GM21423 (cell line): ENCODE results near the gene SETDB1.
"Not testable (repeated sequence)": the region's sequence is repeated elsewhere in the genome, so short reads cannot be mapped to it uniquely, and the experiment has no call there.

ENCODE experiments used
- ATAC-seq: cut with Tn5 transposase; IDR thresholded peaks from one replicate; pipeline ENCODE4 v1.9.1; 2021; ENCODE audit warnings: mild to moderate bottlenecking, moderate library complexity; ENCODE audit not compliant: unreplicated experiment

Gene SETDB1

DNA sequence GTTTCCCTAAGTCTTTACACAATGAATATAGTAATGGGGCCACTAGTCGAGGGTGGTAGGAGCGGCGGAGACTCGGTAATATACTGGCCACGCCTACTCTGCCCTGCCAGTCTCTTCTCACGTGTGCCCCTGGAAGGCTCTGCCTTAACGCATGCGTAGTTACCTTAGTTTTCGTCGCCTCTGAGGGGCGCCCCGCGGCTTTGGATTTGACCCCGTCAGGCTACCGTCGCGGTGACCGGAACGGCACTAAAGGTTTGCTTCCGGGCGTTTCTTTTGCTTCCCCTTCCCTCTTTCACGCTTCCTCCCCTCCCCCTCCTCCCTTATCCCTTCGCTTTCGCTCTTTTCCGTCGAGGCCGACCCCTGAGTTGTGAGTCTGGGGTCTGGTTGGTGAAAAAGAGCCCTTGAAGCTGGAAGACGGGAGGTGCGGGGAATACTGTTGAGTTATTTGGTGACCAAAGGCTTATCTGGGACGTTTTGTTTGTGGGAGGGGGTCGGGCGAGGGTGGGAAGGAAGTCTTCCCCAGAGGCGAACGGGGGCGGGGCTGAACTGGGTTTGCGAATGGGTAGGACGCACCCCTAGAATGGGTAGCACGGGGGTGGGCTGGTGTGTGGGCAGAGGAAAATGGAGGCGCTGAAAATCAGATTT, at the start of gene SETDB1:
TSS of gene SETDB1 (plus strand) at position 267 of the 645 bp plus-strand sequence. CDS start 1,352 bp downstream, outside the sequence.
- peak; percentile 91 for ATAC-seq

DNA sequence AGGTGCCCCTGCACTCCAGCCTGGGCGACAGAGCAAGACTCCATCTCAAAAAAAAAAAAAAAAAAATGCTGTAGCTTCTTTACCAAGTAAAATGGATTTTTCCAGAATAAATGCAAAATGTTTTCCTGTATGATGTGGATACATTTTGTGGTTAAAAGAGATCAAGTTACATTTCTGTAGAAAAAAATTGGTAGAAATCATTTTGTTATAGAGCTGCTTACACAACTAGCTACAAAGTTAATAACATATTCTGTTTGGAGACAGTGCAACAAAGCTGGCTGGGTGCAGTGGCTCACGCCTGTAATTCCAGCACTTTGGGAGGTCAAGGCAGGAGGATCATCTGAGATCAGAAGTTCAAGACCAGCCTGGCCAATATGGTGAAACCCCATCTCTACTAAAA, 47.2 kb upstream of the SETDB1 start:
- not testable (repeated sequence) for ATAC-seq

DNA sequence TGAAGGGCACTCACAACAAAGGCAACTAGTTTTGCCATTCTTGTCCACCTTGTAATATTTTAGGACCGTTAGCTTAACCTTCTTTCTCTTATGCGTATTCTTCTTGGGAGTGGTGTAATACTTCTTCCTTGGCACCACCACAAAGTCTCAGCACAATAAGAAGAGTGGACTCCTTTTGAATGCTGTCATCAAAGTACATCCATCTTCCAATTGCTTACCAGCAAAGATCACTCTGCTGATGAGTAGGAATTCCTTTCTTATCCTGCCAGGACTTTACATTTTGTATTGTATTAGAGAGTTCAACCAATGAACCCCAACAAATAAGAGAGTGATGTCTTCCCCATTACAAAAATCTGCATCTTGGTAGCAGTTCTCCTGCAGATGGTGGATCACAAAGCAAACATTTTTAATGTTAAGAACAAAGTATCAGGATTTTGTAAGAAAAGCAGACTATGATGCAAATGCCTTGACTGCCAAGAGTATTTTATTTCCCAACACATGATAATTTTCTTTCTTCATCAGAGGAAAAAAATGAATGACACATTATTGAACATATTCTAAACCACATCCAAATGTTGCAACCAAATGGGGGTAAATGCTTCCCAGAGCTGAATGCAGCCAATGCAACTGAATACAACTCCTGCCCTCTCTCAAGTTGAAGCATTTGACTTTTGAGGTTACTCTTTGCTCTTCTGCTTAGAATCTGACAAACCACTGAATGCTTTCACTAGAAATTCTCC, 44.7 kb upstream of the SETDB1 start:
- no peak for ATAC-seq

DNA sequence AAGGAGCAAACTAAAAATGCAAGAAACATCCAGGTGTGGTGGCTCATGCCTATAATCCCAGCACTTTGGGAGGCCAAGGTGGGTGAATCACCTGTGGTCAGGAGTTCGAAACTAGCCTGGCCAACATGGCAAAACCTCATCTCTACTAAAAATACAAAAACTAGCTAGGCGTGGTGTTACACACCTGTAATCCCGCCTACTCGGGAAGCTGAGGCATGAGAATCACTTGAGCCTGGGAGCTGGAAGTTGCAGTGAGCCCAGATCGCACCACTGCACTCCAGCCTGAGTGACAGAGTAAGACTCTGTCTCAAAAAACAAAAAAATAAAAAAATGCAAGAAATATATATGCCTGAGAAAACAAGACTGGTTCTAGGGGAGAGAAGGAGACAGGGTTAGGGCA, 43.0 kb upstream of the SETDB1 start:
- not testable (repeated sequence) for ATAC-seq

DNA sequence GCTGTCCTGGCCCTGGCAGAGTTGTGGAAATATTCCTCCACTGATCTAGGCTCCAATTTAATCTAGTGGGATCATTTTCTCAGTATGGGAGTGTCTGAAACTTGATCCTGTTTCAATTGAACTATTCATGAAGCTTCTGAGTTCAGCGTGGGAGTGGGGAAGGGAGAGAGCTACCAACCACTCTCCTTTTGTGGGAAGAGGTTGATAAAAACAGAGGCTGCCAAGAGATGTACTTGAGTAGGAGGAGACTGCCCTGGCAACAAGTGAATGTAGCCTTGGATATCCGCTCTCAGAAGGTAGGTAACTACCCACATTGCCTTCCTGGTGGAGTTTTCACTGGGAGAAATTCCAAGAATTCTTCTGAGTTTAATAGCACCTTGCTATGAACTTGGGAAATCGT, 39.1 kb upstream of the SETDB1 start, which contains the start of gene CTXND2:
TSS of gene CTXND2 (plus strand) at position 119 of the 400 bp plus-strand sequence. CDS start 25,179 bp downstream, outside the sequence.
- ATAC-seq = no peak

DNA sequence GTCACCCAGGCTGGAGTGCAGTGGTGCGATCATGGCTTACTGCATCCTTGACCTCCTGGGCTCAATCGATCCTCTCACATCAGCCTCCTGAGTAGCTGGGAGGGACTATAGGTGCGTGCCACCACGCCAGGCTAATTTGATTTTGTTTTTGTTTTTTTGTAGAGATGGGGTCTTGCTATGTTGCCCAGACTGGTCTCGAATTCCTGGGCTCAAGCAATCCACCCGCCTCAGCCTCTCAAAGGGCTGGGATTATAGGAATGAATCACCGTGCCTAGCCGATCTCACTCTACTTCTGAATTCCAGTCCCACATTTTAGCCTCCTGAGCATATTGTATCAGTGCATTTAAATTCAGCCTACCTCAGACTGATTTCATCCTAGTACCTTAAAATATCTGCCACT, 37.4 kb upstream of the SETDB1 start:
- no peak for ATAC-seq

DNA sequence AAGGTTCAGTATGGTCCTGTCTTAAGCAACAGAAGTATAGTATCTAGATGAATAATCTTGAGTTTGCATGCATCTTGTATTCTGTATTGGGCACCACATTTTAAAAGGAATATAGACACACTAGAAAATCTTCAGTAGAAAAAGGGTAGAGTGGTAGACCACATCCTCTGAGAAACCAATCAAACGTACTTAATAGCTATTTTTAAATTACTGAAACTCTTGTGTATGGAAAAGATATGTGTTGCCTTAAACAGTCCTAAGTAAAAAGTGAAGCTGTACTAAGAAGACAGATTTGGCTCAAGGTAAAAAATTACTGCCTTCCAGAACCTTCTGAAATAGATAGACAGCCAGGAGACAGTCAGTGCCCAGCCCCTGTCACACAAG, 36.1 kb upstream of the SETDB1 start:
- peak; percentile 72 for ATAC-seq

DNA sequence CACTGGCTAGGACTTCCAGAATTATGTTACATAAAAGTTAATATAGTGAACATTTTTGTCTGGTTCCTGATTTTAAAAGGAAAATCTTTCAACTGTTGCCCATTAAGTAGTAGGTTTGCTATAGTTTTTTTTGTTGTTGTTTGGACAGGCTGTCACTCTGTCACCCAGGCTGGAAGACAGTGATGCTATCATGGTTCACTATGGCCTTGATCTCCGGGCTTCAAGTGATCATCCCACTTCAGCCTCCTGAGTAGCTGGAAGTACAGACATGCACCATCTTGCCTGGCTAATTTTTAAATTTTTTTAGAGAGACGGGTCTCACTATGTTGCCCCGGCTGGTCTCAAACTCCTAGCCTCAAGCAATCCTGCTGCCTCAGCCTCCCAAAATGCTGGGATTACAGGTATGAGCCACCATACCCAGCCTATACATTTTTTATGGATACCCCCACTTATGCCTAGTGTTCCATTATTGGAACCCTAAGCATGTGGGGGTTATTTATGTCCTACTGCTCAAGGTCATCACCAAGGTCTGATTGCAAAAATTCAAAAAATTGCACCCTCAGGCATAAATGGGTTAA, 32.7 kb upstream of the SETDB1 start:
- ATAC-seq = no peak

DNA sequence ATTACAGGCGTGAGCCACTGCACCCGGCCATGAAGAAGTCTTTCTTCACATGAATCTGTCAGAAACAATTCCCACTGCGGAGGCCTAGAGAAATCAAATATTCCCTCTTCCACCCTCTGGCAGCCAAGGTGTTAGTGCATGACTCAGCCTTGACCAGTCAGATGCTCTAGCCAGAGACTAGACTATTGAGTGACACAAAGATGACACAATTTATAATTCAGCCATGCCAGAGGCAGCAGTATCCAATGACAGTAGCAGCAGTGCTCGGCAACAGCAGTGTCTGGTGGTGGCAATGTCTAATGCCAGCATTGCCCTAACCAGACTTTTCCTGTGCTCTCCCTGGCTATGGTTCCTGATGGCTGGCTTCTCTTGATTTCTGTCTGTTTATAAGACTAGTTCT, 30.5 kb upstream of the SETDB1 start:
- no peak for ATAC-seq

DNA sequence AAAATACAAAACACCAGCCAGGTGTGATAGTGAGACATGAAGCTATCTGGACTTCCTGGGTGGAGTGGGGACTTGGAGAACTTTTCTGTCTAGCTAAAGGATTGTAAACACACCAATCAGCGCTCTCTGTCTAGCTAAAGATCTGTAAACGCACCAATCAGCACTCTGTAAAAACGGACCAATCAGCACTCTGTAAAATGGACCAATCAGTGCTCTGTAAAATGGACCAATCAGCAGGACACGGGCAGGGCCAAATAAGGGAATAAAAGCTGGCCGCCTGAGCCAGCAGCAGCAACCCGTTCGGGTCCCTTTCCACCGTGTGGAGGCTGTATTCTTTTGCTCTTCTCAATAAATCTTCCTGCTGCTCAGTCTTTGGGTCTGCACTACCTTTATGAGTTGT, 26.4 kb upstream of the SETDB1 start:
- not testable (repeated sequence) for ATAC-seq

DNA sequence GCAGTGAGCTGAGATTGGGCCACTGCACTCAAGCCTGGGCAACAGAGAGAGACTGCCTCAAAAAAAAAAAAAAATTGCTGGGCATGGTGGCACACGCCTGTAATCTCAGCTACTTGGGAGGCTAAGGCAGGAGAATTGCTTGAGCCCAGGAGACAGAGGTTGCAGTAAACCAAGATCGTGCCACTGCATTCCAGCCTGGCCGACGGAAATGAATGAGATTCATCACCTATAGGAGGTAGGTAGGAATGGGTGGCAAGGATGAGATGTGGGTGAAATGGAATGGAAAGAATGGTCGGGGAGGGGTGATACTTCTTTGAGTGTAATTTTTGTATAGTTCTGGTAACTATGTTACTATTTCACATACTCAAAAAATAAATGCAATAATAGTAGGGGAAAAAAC, 23.8 kb upstream of the SETDB1 start:
- no peak for ATAC-seq

DNA sequence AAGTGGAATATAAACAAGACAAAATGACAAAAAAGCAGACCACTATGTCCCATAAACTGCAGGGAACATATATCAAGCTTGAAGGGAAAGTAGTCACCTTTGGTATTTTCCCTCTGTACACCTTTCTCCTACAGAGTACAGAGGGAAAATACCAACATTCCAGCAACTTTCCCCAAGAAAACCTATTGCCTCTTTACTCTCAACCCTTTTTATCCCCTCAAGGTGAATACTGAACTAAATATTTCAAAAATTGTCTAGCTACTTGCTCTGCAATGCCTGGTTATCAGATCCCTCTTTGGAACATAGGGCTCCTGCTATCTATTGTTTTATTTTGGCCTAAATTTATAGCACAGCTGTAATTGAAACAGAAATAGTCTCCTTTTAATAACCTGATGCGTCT, 23.4 kb upstream of the SETDB1 start:
- ATAC-seq = no peak

DNA sequence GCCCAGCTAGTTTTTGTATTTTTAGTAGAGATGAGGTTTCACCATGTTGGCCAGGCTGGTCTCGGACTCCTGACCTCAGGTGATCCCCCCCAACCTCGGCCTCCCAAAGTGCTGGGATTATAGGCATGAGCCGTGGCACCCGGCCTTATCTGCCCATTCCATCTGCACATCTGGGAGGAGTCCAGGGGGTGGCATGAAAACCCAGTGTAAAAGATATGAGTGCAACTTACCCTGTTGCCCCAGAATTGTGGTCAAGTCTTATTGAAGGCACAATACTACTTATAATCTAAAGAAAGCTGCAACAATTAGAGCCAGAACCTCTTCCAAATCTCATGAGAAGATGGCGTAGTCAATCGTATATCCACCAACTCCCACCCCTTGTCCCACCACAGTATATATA, 20.9 kb upstream of the SETDB1 start:
- no peak for ATAC-seq

DNA sequence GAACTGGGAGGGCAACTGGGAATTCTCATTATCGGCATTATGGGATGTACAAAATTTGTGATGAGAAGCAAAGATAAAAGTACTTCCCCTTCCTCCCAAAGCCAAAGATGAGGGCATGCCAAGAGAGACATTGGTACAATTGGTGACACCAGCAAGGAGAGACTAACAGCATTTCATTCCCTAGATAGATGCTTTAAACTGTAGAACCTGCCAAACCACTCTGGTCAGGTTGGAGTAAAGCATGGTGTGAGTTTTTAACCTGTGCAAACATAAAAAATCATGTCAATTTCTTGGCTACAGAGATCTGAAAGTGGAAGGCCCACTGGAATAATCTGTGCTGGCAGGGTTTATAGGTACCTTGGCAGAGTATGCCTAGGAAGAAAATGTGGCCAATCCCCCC, 19.8 kb upstream of the SETDB1 start:
- ATAC-seq = no peak

DNA sequence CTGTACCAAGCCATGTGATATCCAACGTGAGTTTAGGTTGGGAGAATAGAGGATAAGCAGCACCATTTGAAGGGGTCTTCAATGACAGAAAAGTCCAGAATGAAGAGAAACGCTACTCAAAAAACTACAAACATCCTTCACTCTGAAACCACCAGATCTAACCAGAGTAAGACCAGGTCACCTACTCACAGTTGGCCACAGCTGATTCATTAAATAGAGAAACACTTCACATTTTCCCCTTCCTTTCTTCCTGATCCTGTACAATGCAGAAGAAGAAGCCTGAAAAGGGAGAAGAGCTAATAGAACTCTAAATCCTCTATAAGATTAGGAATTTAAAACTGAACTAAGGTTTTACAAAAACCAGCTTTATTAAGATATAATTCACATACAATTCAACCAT, 19.4 kb upstream of the SETDB1 start:
- no peak for ATAC-seq

DNA sequence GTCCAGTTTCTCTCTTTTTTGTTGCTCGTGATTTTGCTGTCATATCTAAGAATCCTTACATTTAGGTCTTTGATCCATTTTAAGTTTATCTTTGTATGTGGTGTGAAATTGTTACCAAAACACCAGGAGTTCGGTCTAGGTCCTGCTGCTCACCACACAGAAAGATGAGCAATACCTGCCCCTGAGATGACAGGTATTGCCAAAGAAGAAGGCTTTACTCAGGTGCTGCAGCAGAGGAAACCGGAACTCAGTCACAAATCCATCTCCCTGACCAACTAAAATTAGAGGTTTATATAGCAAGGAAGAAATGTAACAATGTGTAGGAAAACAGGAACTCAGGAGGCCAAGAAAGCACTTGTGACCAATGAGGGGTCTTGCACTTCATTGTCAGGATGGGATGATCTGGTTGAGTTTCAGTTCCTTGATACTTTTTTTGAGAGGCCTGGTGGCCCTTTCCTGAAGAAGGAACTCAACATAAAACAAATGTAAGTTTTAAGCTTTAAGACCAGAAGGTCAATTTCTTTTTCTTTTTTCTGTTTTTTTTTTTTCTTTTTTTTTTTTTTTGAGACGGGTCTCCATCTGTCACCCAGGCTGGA, 16.5 kb upstream of the SETDB1 start:
- ATAC-seq = no peak

DNA sequence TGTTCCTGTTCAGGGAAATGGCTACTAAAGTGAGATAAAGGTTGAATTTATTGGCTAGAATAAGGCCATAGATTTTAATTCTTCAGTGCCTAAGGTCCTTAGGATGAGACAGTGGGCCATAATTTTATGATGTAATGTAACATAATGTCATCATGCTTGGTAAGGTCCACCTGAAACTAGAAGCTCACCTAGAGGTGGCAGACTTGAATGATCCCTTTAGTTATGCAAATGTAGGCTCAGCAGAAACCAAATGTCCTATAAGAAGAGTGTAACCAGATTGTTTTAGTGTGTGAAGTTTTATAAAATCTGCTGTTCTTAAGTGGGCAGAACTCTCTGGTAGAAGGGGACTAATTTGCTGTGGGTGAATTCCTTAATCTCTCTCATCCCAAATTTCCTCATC, 13.5 kb upstream of the SETDB1 start:
- no peak for ATAC-seq

DNA sequence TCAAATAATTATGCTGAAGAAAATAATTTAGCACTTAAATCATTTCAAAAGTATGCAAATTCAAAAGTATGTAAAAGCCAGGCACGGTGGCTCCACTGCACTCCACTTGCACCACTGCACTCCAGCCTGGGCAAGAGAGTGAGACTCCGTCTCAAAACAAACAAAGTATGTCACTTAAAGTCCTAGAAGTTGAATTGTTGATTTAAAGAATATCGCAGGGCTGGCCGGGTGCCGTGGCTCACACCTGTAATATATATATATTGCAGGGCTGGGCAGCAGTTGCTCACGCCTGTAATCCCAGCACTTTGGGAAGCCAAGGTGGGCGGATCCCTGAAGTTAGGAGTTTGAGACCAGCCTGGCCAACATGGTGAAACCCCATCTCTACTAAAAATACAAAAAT, 8.8 kb upstream of the SETDB1 start:
- no peak for ATAC-seq

DNA sequence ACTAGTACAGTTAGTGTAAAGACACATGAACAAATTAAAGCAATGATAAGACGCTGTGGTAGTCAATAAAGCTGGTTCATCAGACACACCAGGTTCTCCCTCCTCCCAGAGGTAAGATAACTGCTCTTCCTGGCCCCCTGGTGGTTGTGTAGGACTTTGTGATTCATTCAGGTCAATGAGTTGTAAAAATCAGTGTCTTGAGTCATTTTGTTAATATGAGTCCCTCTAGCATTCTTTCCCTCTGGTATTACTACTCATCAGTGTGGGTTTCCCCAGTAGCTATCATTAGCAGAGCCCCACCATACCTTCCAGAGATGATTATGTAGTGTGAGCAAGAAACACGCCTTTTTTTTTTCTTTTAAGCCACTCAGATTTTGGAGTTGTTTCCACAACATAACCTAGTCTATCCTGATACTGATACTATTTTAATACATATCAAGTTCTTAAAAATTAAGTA, 3.6 kb upstream of the SETDB1 start:
- peak; percentile 33 for ATAC-seq

DNA sequence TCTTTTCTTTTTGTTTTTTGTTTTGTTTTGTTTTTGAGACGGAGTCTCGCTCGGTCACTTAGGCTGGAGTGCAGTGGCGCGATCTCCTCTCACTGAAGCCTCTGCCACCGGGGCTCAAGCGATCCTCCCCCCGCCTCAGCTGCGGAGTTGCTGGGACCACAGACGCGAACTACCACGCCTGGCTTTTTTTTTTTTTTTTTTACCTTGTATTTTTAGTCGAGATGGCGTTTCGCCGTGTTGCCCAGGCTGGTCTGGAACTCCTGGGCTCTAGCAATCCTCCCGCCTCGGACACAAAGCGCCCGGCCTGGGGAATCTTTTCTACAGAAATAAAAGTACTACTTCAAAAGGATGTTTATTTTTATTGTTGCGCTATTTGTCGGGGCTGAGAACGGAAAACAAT, 1.1 kb upstream of the SETDB1 start:
- no peak for ATAC-seq

DNA sequence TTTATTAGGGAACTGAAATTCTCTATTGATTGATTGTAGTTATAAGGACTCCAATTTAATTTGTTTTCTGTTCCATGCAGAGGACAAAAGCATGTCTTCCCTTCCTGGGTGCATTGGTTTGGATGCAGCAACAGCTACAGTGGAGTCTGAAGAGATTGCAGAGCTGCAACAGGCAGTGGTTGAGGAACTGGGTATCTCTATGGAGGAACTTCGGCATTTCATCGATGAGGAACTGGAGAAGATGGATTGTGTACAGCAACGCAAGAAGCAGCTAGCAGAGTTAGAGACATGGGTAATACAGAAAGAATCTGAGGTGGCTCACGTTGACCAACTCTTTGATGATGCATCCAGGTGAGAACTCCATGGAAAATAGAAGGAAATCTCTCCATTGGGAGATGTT, 1.5 kb downstream of the SETDB1 start:
- no peak for ATAC-seq

DNA sequence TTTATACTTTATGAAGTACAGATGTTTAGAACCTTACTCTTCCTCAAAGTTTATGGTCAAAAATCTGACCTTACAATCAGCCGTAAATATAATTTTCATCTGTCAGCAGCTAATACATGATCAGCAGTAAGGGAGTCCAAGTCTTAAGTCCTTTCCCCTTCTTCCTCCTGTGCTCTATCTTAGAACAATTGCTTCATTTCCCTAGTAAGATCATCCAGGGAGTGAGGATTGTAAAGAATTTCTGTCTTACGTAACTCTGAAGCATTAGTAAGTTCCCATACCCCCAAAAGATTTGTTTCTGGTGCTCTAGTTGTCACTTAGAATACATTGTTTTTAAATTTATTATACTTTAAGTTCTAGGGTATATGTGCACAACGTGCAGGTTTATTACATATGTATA, 2.1 kb downstream of the SETDB1 start:
- ATAC-seq = no peak
